Fibroblast of the aortic adventitia (primary cell): ENCODE results near the gene ZNF860. TPM values are rescaled to one million over a fixed set of nuclear protein-coding genes. Genes with fewer than 3 reads are reported as not detected.

Source experiments
- DNase-seq: peaks from one replicate; pipeline ENCODE4 v3.0.0-alpha.2; 2010; ENCODE audit warnings: low read depth
- H3K4me3 ChIP-seq: 2 replicates; pipeline ENCODE4 v1.5.1; 2011; ENCODE audit warnings: low read depth, mild to moderate bottlenecking, control low read depth, low read length, moderate library complexity
- CTCF ChIP-seq: IDR thresholded peaks from 2 replicates; pipeline ENCODE4 v1.5.1; 2011; ENCODE audit warnings: mild to moderate bottlenecking, low read length, control low read depth, inconsistent platforms; ENCODE audit not compliant: insufficient read depth
- total RNA-seq: library from RNA; depleted of rRNA; stranded (reverse); fragments of >200 nt; gene quantifications from 2 replicates; pipeline ENCODE4 v1.2.3, GENCODE V29; 2012; ENCODE audit warnings: low replicate concordance

The ZNF860 gene
- total RNA-seq, 1 donor, result 1.2 TPM

GRCh38 chr3:31977736-31978135, 3.8 kb upstream of the ZNF860 start:
- DNase-seq, result no peak
- TF ChIP-seq CTCF, result no peak
- no peak overlapping the region for H3K4me3 ChIP-seq

- TF ChIP-seq CTCF, result no peak
- H3K4me3 ChIP-seq, result no peak overlapping the region
- no peak for DNase-seq
Observed at GRCh38 chr3:31978553-31978952, 3.0 kb upstream of the ZNF860 start.

- H3K4me3 ChIP-seq, result peak overlapping the region; percentile 57
- TF ChIP-seq CTCF, result no peak
- DNase-seq, result no peak
Observed at GRCh38 chr3:31979001-31979697, 2.4 kb upstream of the ZNF860 start.

- H3K4me3 ChIP-seq, result peak overlapping the region; percentile 90
- no peak for TF ChIP-seq CTCF
- peak; percentile 28 for DNase-seq
Observed at GRCh38 chr3:31980530-31981205, 882 bp upstream of the ZNF860 start.

- no peak overlapping the region for H3K4me3 ChIP-seq
- TF ChIP-seq CTCF, result no peak
- DNase-seq, result no peak
Observed at GRCh38 chr3:31984321-31984720, 2.8 kb downstream of the ZNF860 start.

GRCh38 chr3:31985831-31986230, 4.3 kb downstream of the ZNF860 start:
- DNase-seq, result no peak
- TF ChIP-seq CTCF, result no peak
- no peak overlapping the region for H3K4me3 ChIP-seq
